ENCODE data around the gene MRI1.
"Not testable (repeated sequence)": the region's sequence is repeated elsewhere in the genome, so short reads cannot be mapped to it uniquely, and the experiment has no call there.

MRI1 gene

GRCh38 chr19:13770013-13770635, 5.8 kb downstream of the MRI1 start:
- Histone ChIP-seq H3K4me1 (no peaks in the 10 kb centered on the region), H3K9me3 (no peaks in the 10 kb centered on the region), H3K36me3 (peaks cover 28% of the 10 kb centered on the region), H3K27me3 (no peaks in the 10 kb centered on the region), H3K4me3 (ENCODE audit: low read depth, low read length) (no peak overlapping the region)
- TF ChIP-seq, protein P1, sequence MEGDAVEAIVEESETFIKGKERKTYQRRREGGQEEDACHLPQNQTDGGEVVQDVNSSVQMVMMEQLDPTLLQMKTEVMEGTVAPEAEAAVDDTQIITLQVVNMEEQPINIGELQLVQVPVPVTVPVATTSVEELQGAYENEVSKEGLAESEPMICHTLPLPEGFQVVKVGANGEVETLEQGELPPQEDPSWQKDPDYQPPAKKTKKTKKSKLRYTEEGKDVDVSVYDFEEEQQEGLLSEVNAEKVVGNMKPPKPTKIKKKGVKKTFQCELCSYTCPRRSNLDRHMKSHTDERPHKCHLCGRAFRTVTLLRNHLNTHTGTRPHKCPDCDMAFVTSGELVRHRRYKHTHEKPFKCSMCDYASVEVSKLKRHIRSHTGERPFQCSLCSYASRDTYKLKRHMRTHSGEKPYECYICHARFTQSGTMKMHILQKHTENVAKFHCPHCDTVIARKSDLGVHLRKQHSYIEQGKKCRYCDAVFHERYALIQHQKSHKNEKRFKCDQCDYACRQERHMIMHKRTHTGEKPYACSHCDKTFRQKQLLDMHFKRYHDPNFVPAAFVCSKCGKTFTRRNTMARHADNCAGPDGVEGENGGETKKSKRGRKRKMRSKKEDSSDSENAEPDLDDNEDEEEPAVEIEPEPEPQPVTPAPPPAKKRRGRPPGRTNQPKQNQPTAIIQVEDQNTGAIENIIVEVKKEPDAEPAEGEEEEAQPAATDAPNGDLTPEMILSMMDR (IDR thresholded peaks at IDR 0.05; ENCODE audit: low read depth, low read length) = no peak
- no peak for DNase-seq

- H3K9me3 ChIP-seq = no peaks in the 10 kb centered on the region
- peaks cover 40% of the 10 kb centered on the region for H3K36me3 ChIP-seq
- no peaks in the 10 kb centered on the region for H3K4me1 ChIP-seq
- TF ChIP-seq, protein P1 (IDR thresholded peaks at IDR 0.05; ENCODE audit: low read depth, low read length) = no peak
- peak within 1 kb of the TSS; percentile 97 for H3K4me3 ChIP-seq (ENCODE audit: low read depth, low read length)
- DNase-seq = peak; percentile 89
- H3K27me3 ChIP-seq = no peaks in the 10 kb centered on the region
These were observed 10.2 kb downstream of the MRI1 start, which contains the start of gene C19orf53 for GRCh38 chr19:13774217-13775191. TSS of gene C19orf53 (plus strand) at chr19:13774456. CDS start at chr19:13774478, 22 bp downstream.

- TF ChIP-seq, protein P1 (IDR thresholded peaks at IDR 0.05; ENCODE audit: low read depth, low read length) = no peak
These were observed 14.1 kb downstream of the MRI1 start for GRCh38 chr19:13778398-13778797.

GRCh38 chr19:13778847-13779246, 14.5 kb downstream of the MRI1 start:
- TF ChIP-seq, protein P1 (IDR thresholded peaks at IDR 0.05; ENCODE audit: low read depth, low read length) = no peak
- H3K4me3 ChIP-seq (ENCODE audit: low read depth, low read length) = no peak overlapping the region
- no peaks in the 10 kb centered on the region for H3K9me3 ChIP-seq
- no peaks in the 10 kb centered on the region for H3K27me3 ChIP-seq
- H3K36me3 ChIP-seq = peaks cover 23% of the 10 kb centered on the region
- DNase-seq = no peak
- peaks cover 5% of the 10 kb centered on the region; the same call in 1 of the 2 replicates for H3K4me1 ChIP-seq

More at GRCh38 chr19:13778398-13778797, 14.1 kb downstream of the MRI1 start:
- H3K9me3 ChIP-seq = no peaks in the 10 kb centered on the region
- H3K36me3 ChIP-seq = peaks cover 23% of the 10 kb centered on the region
- no peak for DNase-seq
- H3K27me3 ChIP-seq = no peaks in the 10 kb centered on the region
- peaks cover 5% of the 10 kb centered on the region; the same call in 1 of the 2 replicates for H3K4me1 ChIP-seq
- no peak overlapping the region for H3K4me3 ChIP-seq (ENCODE audit: low read depth, low read length)

- DNase-seq; H3K9me3 ChIP-seq; H3K4me3 ChIP-seq (ENCODE audit: low read depth, low read length); H3K4me1 ChIP-seq; H3K27me3 ChIP-seq: not testable (repeated sequence)
- H3K36me3 ChIP-seq = peaks cover 20% of the 10 kb centered on the region
These were observed 15.5 kb downstream of the MRI1 start for GRCh38 chr19:13779794-13780193.

- Histone ChIP-seq H3K4me3 (ENCODE audit: low read depth, low read length) (no peak overlapping the region), H3K36me3 (peaks cover 17% of the 10 kb centered on the region), H3K4me1 (peaks cover 5% of the 10 kb centered on the region; the same call in 1 of the 2 replicates), H3K9me3 (no peaks in the 10 kb centered on the region), H3K27me3 (no peaks in the 10 kb centered on the region)
- TF ChIP-seq, protein P1 (IDR thresholded peaks at IDR 0.05; ENCODE audit: low read depth, low read length) = no peak
- peak; percentile 75 for DNase-seq
These were observed 17.2 kb downstream of the MRI1 start for GRCh38 chr19:13781547-13781946.

Data from BE2C (cell line).